Fibroblast of skin of left quadriceps (primary cell): ENCODE results near the gene NUTM2A.
"Not testable (repeated sequence)": the region's sequence is repeated elsewhere in the genome, so short reads cannot be mapped to it uniquely, and the experiment has no call there.

Experiments used
- DNase-seq, 2 experiments: peaks; one replicate each; pipeline ENCODE4 v3.0.0-alpha.2; 2013; ENCODE audit warnings: low read depth in 2 of 2

Gene NUTM2A, protein sequence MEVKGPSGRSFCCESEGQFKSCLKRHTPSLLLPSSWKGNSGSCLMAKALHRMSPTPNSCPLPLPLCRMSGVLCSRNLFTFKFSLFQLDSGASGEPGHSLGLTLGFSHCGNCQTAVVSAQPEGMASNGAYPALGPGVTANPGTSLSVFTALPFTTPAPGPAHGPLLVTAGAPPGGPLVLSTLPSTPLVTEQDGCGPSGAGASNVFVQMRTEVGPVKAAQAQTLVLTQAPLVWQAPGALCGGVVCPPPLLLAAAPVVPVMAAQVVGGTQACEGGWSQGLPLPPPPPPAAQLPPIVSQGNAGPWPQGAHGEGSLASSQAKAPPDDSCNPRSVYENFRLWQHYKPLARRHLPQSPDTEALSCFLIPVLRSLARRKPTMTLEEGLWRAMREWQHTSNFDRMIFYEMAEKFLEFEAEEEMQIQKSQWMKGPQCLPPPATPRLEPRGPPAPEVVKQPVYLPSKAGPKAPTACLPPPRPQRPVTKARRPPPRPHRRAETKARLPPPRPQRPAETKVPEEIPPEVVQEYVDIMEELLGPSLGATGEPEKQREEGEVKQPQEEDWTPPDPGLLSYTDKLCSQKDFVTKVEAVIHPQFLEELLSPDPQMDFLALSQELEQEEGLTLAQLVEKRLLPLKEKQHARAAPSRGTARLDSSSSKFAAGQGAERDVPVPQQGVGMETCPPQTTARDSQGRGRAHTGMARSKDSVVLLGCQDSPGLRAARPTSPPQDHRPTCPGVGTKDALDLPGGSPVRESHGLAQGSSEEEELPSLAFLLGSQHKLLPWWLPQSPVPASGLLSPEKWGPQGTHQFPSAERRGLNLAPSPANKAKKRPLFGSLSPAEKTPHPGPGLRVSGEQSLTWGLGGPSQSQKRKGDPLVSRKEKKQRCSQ

DNA sequence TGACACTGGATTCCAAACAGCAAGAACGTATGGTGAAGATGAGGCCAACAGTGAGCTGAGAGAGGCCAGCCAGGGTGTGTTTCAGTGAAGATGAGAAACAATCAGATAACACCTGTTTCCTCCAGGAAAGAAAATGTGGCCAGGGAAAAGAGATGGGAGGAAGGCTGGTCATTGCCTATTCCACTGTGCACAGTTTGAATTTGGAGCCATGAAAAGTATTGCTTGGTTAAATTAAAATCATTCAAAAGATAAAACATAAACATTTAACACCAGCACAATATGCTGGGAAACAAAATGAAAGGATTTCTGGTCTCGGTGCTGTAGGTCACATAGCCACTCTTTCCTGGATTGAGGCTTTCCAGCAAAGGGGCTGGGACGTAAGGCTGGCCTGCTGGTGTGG is at the start of gene NUTM2A:
TSS of gene NUTM2A (plus strand) at position 301 of the 400 bp plus-strand sequence. CDS start 383 bp downstream, outside the sequence.
- DNase-seq = not testable (repeated sequence)

DNA sequence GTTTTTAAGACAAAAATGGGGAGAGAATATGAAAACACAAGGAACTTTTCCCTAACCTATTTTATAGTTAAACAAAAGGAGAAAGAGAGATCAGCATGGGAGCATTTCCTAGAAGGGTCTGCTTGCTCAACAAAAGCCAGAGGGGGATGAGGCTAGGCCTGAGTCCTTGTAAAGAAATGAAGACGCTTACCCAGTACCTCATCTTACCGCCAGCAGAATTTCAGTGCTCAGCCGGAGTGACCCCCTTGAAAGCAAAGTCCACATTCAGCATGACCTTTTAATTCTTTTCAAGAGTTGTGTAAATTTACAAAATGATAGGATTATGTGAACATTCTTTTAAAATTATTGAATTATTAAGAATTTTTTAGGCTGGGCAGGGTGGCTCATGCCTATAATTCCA is 47.7 kb upstream of the NUTM2A start:
- not testable (repeated sequence) for DNase-seq

DNA sequence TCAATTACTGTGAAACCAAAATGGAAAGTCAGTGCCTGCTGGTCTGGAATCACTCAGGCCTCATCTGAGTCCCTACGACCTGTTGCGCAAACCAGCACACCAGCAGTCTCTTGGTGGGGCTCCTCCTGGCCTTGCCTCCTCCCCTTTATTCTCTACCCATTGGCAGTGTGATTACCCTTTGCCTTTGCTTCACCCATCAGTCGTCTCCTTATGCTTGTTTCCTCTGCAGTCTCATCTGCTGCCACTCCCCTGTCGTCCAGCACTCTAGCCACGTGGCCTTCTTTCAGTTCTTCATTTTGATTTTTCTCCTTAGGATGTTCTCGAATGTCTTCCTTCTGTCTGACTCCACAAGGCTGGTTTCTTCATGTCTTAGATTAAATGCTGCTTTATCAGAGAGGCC is 40.8 kb upstream of the NUTM2A start:
- DNase-seq = not testable (repeated sequence)

DNA sequence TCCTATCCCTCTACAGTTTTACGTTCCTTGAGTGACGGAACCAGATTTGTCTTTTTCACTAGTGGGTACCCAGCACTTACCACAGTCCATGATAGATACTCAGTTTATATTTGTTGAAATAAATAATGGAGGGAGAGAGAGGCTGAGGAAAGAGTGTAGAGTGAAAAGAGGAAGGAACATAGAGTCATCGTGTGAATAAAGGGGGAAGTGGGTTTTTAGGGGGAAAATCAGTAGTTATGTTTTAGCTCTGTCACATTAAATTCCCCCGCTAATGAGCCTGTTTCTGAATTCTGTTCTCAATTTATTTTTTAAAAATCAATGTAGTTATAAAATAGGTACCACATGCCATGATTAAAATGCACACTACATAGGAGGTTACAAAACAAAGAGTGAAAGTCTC is 39.2 kb upstream of the NUTM2A start:
- not testable (repeated sequence) for DNase-seq

DNA sequence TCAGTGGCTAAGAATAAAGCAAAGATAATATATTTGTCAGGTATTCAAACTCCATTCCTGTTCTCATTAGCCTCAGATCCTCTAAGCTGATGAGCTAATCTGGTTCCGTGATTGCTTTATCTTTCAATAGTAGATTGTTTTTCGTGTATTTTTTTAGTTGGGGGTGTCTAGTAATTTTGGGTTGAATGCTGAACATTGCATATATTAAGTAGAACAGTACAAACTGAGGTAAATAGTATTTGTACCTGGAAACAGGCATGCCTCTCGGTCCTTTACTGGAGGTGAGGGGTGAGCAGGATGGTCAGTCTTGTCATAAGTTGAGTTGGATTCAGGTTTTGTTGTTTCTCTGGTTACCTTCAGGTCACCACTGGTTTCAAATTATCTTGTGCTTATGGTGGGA is 37.7 kb upstream of the NUTM2A start:
- DNase-seq = not testable (repeated sequence)

DNA sequence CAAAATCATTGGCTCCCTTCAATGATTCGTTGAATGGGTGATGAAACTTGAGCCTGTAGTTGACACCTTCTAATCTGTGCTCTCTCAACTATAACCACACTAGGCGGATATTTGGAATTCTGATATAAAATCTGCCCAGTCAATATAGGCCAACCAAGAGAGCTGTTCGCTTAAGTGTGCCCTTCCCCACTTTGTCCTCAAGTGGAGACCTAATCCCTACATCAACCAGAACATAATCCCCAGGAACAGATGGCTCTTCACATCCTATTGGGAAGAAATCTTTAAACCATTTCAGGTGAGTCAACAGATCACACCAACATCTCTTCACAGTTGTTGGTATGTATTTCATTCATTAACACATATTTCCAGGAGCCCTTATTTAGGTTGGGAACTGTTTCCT is 33.4 kb upstream of the NUTM2A start:
- not testable (repeated sequence) for DNase-seq

DNA sequence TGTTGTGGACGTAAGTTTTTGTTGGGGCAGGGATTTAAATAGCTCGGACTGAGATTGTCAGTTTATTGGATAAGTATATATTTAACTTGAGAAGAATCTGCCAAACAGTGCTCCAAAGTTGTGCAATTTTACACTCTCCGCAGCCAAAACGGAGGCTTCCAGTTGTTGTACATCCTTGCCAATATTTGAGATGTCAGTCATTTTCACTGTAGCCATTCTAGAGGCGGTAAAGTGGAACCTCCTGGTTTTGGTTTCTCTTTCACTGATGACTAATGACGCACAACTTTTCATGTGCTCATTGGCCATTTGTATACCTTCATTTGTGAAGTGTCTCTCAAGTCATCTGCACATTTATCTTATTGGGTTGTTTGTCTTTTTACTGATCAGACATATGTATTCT is 24.3 kb upstream of the NUTM2A start:
- not testable (repeated sequence) for DNase-seq

DNA sequence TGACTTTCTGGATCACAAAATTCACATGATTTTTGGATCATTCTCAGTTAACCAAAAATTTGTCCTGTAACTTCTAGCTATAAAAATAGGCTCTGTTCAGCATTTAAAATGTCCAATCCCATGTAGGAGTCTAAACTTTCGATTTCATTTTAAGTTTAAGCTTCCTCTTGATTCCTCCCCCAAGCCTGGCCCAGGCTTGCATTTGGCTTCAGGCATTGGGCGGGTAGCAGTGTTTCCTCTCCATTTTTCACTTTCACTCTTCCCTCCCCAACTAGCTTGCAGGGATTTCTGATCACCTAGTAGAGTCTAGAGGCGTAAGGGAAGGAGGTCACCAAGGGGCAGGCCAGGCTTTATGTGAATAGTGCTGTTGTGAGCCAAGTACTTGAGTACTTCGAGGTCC is 20.4 kb upstream of the NUTM2A start:
- DNase-seq = not testable (repeated sequence)

DNA sequence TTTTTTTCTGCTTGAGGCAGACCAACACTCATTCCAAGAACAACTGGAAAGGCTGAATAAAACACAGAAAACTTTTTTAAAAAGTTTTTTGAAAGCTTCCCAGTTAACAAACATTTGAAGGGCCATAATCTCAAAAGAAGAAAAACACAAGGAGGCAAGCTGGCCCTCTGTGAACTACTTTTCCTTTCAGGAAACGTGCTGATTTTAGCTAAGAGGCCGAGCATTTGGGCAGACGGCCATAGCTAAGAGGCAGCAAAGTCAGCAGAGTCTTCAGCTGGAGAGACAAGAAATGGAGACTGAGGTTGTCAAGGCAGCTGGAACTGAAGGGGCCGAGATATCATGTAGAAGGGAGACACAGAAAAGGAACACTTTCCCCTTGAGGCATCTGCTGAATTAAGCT is 18.3 kb upstream of the NUTM2A start:
- not testable (repeated sequence) for DNase-seq

DNA sequence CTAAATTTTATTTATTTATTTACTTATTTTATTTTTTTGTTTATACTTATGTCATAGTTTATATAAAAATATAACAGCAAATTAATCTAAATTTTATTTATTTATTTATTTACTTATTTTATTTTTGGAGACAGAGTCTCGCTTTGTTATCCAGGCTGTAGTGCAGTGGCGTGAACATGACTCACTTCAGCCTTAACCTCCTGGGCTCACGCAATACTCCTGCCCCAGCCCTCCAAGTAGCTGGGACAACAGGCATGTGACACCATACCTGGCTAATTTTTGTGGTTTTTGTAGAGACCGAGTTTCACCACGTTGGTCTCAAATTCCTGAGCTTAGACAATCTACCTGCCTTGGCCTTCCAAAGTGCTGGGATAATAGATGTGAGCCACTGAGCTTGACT is 14.9 kb upstream of the NUTM2A start:
- DNase-seq = not testable (repeated sequence)

DNA sequence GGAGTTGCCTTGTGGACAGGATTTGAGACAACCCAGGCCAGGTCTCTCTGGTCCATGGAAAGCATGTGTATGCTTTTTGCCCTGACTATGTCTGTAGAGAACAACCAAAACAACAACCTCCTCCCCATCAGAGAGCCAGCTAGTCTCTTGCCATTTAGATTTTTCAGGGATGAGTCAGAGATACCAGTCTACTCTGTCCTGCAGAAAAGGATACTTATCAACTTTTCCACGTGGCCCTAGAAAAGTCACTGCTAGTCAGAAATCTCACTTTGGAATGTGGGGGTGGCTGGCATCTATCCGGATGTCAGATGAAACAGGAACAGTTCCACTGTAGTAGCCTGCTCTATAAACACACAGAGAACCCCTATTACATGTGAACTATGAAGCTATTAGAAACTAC is 13.4 kb upstream of the NUTM2A start:
- DNase-seq = not testable (repeated sequence)

DNA sequence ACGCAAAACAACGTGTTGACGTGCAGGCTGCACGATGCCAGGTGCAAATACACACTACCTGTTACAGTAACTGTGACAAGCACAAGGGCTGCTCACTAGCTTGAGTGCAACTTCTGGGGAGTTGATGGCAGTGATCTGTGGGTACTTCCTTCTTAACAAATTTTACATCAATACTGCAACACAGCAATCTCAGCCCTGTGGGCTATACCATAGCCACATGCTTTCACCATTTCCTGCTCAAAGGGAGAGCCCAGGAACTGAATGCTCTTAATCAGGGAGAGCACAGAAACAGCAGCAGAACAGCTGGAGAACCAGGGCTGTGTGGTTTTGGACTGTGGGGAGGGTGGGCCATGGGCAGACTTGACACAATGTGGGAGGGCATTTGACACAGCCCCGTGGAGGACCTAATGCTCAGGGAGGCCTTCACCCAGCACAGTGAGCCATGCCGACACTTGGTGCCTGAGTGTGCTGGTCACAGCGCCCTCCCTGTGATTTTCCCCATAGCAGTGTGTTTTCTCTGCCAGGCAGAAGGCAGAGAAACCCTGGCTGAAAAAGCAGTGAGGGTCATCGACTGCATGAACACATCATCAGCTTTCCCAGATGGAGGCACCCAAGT is 12.0 kb upstream of the NUTM2A start:
- DNase-seq = not testable (repeated sequence)

DNA sequence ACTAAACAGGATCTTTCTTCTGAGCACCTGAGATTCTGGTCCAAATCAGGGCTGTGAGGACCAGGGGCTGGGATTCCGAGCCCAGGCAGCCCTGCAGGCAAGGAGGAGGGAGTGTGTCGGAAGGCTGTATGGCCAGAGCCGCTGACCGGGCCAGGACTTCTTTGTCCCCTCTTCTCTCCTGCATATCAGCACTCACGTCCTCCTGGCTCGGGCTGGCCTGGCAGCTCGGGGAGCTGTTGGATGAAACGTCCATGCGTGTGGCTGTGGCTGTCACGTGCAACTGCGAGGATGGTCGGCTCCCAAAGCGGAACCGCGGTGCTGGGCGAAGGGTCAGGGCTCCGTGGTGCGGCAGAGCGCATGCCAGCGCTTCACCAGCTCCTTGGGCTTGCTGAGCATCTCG is 11.4 kb upstream of the NUTM2A start:
- not testable (repeated sequence) for DNase-seq

DNA sequence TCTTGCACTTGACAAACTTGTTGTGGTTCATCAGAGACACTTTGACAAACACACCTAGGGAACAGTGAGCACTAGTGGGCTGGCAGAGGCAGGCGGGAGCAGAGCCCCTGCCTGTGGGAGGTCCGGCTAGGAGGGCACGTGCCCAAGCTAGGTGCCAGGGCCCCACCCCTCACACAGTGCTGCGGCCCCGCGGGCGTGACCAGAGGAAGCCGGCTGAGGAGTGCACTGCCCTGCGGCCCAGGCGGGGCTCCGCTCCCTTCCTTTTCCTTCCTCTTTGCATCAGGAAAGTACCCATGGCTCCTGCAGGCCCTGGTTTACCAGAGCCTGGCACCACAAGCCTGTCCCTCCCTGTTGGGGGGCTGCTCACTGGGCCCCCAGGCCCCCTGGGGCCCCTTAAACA is 9.1 kb upstream of the NUTM2A start:
- not testable (repeated sequence) for DNase-seq

DNA sequence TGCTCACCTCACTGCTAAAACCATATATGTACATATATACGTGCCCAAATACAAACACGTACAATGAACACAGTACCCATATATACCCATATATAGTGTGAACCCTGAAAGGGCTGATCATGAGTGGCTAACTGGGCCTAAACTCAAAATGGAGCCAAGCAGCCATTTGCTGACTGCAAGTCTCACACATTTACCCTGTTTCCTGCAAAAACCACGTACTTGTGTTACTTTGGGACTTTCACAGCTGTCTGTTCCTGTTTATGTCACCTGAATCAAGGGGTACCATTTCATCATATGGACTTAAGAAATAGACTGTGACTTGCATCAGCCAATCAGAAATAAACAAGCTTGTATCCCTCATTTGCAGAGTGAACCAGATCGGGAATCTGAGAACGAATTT is 5.9 kb upstream of the NUTM2A start:
- DNase-seq = not testable (repeated sequence)

DNA sequence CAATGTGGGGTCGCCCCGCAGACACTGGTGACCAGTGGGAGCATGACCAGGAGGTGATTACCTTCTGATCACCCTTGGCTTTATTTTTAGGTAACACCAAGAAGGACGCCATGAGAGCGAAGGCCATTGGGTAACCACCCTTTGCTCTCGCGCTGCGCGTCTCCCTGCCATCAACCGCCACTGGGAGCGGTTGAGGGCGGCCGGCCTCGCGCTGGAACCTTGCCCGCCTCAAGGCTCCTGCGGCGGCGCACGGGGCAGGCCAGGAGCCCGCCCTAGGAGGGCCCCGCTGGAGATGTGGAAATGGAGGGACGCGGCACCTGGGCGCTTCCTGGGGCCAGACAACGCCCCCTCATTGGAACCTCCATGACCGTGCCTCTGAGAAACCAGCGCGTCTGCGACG is 2.5 kb upstream of the NUTM2A start:
- DNase-seq = not testable (repeated sequence)

DNA sequence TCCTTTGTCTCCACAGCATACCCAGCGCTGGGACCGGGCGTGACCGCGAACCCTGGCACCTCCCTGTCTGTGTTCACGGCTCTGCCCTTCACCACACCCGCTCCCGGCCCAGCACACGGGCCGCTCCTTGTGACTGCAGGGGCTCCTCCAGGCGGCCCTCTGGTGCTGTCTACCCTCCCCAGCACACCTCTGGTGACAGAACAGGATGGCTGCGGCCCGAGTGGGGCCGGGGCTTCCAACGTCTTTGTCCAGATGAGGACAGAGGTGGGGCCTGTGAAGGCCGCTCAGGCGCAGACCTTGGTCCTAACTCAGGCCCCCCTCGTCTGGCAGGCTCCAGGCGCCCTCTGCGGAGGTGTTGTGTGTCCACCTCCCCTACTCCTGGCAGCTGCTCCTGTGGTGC is 3.0 kb downstream of the NUTM2A start:
- DNase-seq = not testable (repeated sequence)

DNA sequence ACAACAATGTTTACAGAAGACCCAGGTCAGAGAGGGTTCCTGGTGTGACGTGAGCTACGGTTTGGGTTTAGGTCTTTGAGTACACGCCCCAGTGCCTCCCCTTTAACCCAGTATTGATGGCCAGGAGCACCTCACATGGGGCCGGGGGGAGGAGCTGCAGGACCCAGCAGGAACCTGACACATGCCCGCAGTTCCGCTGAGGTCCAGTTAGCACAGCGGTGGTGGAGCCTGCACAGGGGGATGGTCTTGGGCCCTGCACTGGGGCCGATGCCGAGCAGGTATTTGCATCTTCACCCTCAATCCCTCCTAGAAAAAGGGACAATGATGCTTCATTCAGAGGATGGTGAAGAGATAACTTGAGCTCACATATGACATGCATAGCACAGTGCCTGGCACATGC is 4.0 kb downstream of the NUTM2A start:
- DNase-seq = not testable (repeated sequence)

DNA sequence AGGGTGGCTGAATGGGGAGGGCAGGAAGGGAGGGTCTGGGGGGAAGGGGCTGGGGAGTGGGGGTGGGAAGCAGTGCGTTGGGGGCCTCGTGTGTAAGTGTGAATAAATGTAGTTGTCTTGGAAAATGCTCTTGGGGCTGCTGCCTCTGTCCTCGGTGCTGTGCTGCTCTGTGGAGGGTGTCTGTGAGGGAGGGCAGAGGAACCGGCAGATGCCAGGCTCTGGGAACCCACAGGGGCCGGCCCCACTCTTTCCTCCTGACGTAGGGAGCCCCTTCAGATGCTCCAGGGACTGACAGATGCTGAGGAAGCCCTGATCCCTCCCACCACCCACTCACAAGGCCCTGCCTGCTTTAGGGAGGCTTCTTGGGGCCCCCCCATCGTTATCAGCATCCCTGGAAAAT is 9.6 kb downstream of the NUTM2A start:
- not testable (repeated sequence) for DNase-seq

DNA sequence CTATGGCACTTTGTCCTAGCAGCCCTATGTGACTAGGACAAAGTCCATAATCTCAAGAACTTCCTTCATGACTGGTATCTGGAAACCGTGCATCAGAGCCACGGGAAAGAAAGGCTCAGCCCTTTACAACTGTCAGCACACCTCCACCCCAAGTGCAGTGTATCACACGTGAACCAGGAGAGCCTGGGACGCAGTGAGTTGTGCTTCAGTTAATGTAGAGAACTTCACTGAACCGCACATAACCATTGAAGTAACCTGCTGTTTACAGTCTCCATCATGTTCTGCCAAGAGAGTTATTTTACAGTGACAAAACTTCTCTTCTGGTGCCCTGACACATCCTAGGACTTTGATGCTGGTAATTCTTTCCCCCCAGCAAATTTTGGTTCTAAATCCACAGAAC is 12.0 kb downstream of the NUTM2A start:
- DNase-seq = not testable (repeated sequence)

DNA sequence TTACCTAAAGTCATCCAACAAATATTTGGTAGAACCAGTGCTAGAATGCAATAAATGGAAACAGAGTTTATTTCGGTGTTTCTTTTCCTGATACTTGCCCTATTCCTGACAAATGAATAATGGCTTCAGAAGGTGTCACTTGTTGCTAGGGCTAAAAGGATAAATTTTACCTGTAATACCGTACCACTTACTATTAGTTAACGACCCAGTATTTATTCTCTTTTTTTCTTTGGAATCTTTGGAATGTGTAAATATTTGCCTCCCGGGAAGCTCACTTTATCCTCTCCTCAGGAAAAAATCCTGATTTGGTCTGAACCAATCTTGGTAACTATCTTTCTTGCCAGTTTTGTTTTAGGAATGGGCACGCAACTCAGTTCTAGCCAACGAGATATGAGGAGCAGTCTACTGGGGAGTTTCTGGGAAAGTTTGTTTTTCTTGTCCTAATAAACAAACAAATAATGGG is 14.1 kb downstream of the NUTM2A start:
- not testable (repeated sequence) for DNase-seq

DNA sequence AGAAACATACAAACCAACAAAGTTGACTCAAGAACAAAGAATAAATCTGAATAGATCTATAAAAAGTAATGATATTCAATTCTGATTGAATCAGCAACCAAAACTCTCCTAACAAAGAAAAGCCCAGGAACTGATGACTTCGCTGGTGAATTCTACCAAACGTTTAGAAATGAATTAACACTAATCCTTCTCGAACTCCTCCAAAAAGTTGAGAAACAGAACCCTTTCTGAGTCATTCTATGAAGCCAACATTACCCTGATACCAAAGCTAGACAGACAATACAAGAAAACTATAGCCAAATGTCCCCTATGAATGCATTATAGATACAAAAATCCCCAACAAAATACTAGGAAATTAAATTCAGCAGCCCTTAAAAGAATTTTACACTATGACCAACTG is 16.9 kb downstream of the NUTM2A start:
- not testable (repeated sequence) for DNase-seq
